ENCODE measurements around the gene HOXB9.

Gene HOXB9

GRCh38 chr17:48626245-48627117 is at the start of gene HOXB9:
TSS of gene HOXB9 (minus strand) at chr17:48626358. CDS start at chr17:48626269, 89 bp downstream.
- DNase-seq (ENCODE audit: low spot score): peak; percentile 90

GRCh38 chr17:48672340-48672739 is 46.2 kb upstream of the HOXB9 start:
- DNase-seq (ENCODE audit: low spot score): no peak

GRCh38 chr17:48671697-48672171 is 45.6 kb upstream of the HOXB9 start:
- peak; percentile 85 for DNase-seq (ENCODE audit: low spot score)

- no peak for DNase-seq (ENCODE audit: low spot score)
These were observed 37.2 kb upstream of the HOXB9 start for GRCh38 chr17:48663134-48663924.

- DNase-seq (ENCODE audit: low spot score): no peak
These were observed 29.8 kb upstream of the HOXB9 start for GRCh38 chr17:48655913-48656312.

GRCh38 chr17:48649741-48650140 is 23.6 kb upstream of the HOXB9 start:
- no peak for DNase-seq (ENCODE audit: low spot score)

GRCh38 chr17:48647963-48648245 is 21.7 kb upstream of the HOXB9 start:
- DNase-seq (ENCODE audit: low spot score): no peak

GRCh38 chr17:48647103-48647962 is 21.2 kb upstream of the HOXB9 start:
- peak; percentile 51 for DNase-seq (ENCODE audit: low spot score)

- peak; percentile 75 for DNase-seq (ENCODE audit: low spot score)
These were observed 20.3 kb upstream of the HOXB9 start for GRCh38 chr17:48646183-48647102.

- no peak for DNase-seq (ENCODE audit: low spot score)
These were observed 19.6 kb upstream of the HOXB9 start for GRCh38 chr17:48645639-48646182.

GRCh38 chr17:48644910-48645557 is 18.9 kb upstream of the HOXB9 start:
- peak; percentile 11 for DNase-seq (ENCODE audit: low spot score)

- DNase-seq (ENCODE audit: low spot score): peak; percentile 33
These were observed 18.0 kb upstream of the HOXB9 start for GRCh38 chr17:48644159-48644558.

GRCh38 chr17:48643697-48644012 is 17.5 kb upstream of the HOXB9 start:
- peak; percentile 24 for DNase-seq (ENCODE audit: low spot score)

- DNase-seq (ENCODE audit: low spot score): no peak
These were observed 16.9 kb upstream of the HOXB9 start for GRCh38 chr17:48642843-48643696.

- peak; percentile 75 for DNase-seq (ENCODE audit: low spot score)
These were observed 16.1 kb upstream of the HOXB9 start for GRCh38 chr17:48642059-48642842.

GRCh38 chr17:48641541-48642058 is 15.4 kb upstream of the HOXB9 start:
- no peak for DNase-seq (ENCODE audit: low spot score)

GRCh38 chr17:48640858-48641180 is 14.7 kb upstream of the HOXB9 start:
- no peak for DNase-seq (ENCODE audit: low spot score)

Data from GM03348 (cell line).